Amniotic stem cell (primary cell): ENCODE measurements around the gene FUT7.
"Not testable (repeated sequence)": the region's sequence is repeated elsewhere in the genome, so short reads cannot be mapped to it uniquely, and the experiment has no call there.

Experiments used
- DNase-seq: peaks from one replicate; lab custom pipeline; 2025; lab: John Stamatoyannopoulos, UW

FUT7 gene

GRCh38 chr9:137066096-137066861, 34.4 kb upstream of the FUT7 start:
- no peak for DNase-seq

DNA sequence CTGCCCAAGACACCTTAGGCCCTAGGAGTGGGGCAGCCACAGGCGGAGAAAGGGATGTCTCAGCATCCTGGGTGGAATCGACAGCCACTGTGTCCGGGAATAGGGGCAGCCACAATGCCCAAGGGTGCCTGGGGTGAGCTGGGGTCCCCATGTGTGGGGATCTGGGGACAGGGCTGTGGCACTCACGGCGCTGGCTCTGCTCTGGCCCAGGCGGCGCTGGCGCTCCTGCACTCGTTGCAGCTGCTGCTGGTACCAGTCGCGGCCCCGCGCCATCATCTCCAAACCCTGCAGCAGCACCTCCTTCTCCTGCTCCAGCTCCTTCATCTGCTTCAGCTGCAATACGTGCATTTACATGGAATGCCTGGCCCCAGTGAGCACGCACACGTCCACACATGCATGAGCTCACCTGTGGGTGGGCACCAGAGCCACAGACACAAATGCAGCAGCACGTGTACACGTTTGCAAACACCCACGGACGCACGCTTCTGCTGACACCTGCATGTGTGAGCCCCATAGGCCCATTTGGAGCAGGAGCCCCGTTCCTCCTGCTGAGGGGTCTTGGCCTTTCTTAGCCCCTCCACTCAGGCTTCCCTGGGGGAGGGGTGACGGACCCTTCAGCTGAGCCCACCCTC, 33.6 kb upstream of the FUT7 start:
- no peak for DNase-seq

DNA sequence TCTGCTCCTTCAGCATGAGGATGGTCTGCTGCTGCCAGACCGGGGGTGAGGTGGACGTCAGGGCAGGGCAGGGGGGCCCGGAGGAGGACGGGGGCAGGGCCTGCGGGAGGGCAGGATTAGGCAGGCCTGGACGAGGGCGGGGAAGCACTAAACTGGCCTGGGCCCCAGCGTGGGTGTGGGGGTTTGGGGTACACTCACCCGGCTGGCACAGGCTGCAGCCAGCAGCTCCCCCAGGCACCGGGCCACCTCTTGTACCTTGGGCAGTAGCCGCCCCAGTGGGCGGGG, 32.9 kb upstream of the FUT7 start:
- DNase-seq = no peak

- DNase-seq = no peak
Measured at GRCh38 chr9:137064027-137064879, 32.4 kb upstream of the FUT7 start.

- DNase-seq = no peak
Measured at GRCh38 chr9:137063311-137064026, 31.6 kb upstream of the FUT7 start.

- DNase-seq = not testable (repeated sequence)
Measured at GRCh38 chr9:137062798-137063197, 30.9 kb upstream of the FUT7 start.

GRCh38 chr9:137062384-137062783, 30.5 kb upstream of the FUT7 start:
- no peak for DNase-seq

- DNase-seq = no peak
Measured at GRCh38 chr9:137058521-137059234, 26.8 kb upstream of the FUT7 start.

DNA sequence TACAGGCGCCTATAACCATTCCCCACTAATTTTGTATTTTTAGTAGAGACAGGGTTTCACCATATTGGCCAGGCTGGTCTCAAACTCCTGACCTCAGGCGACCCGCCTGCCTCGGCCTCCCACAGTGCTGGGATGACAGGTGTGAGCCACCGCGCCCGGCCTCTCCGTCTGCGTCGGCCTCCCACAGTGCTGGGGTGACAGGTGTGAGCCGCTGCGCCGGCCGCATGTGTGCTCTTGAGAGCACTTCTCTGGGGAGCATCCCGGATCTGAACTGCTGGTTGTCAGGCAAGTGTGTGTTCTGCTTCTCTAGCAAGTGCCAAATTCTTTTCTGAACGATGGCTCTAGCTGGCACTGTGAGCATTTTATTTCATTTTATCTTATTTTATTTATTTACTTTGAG, 25.7 kb upstream of the FUT7 start:
- DNase-seq = no peak

GRCh38 chr9:137056739-137057415, 25.0 kb upstream of the FUT7 start:
- no peak for DNase-seq

DNA sequence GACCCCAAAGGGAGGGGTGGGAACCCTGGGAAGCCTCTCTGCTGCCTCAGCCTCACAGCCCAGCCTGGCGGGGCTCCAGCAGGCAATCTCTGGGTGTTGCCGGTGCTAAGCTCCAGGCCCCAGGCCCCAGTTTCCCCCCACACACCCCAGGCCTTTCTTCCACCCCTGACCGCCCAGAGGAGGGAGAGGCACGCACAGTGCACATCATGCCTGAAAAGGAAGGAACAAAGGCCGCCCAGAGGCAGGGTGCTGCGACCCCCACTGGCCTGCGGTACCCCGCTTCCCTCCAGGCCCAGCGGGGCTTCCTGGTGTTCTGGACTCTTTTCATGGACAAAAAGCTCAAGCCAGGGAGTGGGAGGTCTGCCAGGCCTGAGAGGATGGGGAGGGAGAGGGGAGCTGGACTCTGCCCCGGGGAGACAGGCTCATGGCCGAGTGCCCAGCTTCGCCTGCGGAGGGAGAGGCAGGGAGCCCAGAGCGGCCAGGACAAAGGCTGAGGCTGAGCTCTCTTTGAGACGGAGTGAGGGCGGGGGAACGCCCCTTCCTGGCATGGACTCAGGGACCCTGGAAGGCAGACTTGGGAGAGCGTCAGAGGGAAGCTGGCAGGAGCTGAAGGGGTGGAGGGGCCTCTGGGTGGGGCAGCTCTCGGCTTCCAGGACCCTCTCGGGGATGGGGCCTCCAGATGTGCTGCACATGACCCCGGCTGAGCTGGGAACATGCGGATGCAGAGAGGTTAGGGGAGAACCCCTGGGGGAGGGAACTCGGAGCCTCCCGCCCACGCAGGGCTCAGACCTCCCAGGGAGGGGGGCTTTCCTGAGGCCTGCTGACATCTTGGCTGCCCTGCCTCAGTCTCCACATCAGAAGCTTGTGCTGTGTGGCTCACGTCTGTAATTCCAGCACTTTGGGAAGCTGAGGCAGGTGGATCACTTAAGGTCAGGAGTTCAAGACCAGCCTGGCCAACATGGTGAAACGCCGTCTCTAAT, 23.8 kb upstream of the FUT7 start:
- peak; percentile 34 for DNase-seq

- no peak for DNase-seq
Measured at GRCh38 chr9:137054932-137055384, 23.1 kb upstream of the FUT7 start.

DNA sequence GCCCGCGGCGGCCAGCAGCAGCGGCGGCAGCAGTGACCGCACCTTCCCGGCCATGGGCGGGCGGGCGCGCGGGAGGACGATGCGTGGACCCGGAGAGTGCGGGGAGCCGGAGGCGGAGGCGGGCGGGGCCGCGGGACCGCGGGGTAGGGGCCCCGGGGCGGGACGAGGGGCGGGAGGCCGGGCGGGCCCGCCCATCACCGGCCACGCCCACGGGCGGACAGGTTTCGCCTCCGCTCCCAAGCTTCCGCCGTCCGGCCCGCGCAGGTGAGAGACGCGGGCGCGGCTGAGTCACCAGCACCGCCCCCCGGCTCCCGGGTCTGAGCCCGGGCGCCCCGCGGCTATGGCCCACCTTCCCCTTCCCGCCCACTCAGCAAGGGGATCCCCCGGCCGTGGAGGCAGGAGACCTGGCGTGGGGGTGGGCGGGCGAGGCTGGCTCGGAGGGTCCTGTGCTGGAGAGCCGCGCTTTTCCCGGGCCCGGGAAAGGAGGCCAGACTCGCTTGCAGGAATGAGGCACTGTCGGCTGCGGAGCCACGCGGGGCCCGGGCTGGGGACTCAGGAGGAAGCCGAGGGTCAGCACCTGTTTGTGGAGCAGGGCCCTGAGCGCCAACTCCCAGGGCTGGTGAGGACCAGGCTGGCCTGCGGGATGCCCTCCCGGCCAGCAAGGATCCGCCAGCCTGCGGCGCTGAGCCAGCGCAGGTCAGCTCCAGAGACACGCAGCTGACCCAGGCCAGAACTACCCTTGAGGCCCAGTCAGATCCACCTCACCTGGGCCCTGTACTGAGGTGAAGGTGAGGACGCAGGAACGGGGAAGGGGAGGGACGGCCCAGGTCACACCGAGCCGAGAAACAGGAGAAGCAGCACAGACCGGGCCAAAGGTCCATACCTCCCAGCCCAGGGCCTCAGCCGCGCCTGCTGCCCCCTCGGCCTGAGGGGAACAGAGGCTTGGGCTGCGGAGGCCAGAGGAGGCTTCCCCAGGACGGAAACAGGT, 22.4 kb upstream of the FUT7 start, which contains the start of gene ENTPD2:
ENTPD2 (minus strand) TSS at position 118 of the 988 bp plus-strand sequence; CDS start at position 54, 64 bp downstream.
- DNase-seq = no peak

GRCh38 chr9:137052998-137053943, 21.4 kb upstream of the FUT7 start:
- DNase-seq = no peak

DNA sequence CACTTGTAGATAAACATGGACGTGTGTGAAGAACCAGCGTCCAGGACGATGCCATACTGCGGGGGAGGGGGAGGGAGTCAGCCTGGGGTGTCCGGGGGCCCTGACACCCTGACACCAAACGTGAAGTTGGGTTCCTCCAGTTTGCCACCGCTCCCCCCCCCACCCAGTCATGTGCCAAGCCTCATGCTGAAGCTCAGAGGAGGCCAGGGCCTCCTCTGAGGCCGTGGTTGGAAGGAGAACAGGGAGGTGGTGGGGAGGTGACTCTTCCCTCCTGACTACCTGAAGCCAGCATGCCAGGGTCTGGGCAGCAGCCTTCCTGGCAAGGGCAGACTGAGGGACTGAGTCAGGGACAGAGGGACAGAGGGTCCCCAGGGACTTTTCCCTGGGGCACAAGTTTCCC, 20.4 kb upstream of the FUT7 start:
- no peak for DNase-seq

DNA sequence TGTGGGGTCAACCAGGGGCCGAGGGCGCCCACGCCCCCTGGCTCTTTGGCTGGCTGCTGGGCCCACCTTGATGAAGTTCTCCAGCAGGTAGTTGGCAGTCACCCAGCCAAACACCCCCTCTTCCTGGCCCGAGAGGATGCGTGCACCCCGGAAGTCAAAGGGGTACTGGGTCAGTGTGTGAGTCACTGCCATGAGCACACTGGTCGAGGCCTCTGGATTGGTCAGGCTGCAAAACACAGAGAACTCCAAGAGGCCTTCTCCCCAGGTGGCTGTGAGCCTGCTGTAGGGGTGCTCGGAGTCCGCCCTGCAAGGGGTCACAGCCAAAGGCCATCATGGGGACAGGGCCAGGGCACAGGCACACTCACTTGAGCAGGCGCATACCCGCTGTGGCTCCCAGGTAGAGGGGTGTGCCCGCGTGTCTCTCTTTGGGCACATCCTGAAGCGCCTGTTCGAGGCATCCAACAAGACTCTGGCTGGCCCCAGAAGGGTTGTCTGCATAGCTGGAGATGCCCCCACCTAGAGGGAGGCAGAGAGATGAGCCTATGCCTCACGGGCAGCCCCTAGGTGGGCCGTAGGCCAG, 19.3 kb upstream of the FUT7 start:
- no peak for DNase-seq

DNA sequence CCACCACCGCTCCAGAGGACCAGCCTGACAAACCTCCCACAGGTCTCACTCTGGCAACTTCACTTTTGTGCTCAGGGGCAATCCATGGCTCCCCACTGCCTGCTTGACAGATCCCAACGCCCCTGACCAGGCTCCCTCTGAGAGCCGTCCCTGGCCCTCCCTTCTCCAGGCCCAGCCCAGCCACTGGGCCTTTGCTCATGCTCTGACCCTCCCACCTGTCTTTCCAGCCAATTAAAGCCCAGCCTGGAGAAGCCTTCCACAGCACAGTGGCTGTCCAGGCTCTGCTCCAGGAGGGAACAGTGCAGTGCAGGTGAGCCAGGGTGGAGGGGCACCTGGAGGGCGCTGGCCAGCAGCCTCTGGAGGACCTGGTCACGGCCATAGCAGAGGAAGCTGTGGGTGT, 18.7 kb upstream of the FUT7 start:
- DNase-seq = no peak
